Measurements from ENCODE around the gene SNAPC4.

The SNAPC4 gene

DNA sequence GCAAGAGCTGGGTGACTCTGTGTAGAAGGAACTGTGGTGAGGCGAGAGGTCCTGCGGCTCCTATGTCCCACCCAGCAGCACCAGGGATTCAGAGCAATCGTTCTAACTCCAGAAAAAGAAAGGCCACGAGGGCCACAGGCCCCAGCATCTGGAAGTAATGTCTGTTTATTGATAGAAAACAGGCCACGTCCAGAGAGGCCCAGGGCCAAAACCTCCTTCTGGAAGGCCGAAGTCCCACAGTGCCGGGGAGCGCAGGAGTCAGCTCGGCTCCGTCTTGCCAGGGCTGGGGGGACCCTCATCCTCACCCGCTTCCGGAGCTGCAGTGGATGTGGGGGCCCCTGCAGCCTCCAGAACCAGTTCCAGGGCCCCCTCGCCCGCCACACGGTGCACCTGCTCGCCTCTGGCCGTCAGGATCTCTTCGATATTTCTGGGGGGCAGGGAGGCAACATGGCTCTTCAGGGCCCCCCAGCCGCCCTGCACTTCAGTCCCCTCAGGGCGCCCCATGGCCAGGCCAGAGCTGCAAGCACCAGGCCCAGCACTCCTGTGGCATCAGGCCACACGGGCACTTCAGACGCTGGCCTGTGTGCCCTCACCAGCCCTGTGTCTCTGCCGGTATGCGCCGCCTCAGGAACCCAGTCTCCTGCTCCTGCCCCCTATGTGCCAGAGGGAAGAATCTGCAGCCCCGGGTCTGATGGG is 38.1 kb downstream of the SNAPC4 start:
- no peak for DNase-seq (ENCODE audit: insufficient read length, low spot score)
- TF ChIP-seq POU2F2 (IDR thresholded peaks at IDR 0.05; ENCODE audit: low read depth, low read length), result no peak
- no peak for FAIRE-seq

DNA sequence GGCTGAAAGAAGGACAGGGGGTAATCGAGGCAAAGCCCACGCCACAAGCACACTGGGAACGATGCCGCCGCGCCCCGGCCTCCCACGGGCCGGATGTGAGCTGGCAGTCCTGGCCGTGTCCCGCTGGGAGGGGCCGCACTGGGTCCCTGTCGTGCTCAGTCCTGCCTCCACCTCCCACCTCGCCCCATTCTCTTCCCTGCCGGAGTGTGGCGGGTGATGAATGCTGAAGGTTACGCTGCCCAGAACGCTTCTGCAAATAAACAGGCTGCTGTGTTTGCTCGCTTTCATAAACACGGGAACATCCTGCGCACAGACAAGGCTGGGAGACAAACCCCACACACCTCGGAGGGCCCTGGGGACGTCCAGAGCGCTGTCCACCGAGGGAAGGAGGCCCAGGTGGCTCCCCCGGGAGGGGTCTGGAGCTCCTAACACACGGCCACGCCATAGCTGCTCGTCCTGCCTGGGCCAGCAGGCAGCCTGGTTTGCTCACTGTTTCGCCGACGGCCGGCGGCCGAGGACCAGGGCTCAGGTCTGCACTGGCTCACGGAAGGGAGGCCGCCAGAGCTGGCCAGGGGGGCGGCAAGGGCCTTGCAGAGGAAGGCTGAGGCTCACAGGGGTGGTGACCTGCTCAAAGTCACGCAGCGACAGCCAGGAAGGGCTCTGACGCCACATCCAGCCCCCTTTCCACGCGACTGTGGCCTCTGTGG is 38.8 kb downstream of the SNAPC4 start:
- no peak for DNase-seq (ENCODE audit: insufficient read length, low spot score)
- no peak for FAIRE-seq
- TF ChIP-seq POLR2A (IDR thresholded peaks at IDR 0.05; ENCODE audit: low read depth, low read length) (no peak), SPI1 (IDR thresholded peaks at IDR 0.05; ENCODE audit: low read depth, low read length) (no peak), TAF1 (IDR thresholded peaks at IDR 0.05; ENCODE audit: low read depth, low read length) (no peak), PAX5 (IDR thresholded peaks at IDR 0.05; ENCODE audit: insufficient read depth, low read length, severe bottlenecking) (no peak), POLR2AphosphoS5 (IDR thresholded peaks at IDR 0.05; ENCODE audit: low read depth, low read length) (no peak), POU2F2 (IDR thresholded peaks at IDR 0.05; ENCODE audit: low read depth, low read length) (no peak)

DNA sequence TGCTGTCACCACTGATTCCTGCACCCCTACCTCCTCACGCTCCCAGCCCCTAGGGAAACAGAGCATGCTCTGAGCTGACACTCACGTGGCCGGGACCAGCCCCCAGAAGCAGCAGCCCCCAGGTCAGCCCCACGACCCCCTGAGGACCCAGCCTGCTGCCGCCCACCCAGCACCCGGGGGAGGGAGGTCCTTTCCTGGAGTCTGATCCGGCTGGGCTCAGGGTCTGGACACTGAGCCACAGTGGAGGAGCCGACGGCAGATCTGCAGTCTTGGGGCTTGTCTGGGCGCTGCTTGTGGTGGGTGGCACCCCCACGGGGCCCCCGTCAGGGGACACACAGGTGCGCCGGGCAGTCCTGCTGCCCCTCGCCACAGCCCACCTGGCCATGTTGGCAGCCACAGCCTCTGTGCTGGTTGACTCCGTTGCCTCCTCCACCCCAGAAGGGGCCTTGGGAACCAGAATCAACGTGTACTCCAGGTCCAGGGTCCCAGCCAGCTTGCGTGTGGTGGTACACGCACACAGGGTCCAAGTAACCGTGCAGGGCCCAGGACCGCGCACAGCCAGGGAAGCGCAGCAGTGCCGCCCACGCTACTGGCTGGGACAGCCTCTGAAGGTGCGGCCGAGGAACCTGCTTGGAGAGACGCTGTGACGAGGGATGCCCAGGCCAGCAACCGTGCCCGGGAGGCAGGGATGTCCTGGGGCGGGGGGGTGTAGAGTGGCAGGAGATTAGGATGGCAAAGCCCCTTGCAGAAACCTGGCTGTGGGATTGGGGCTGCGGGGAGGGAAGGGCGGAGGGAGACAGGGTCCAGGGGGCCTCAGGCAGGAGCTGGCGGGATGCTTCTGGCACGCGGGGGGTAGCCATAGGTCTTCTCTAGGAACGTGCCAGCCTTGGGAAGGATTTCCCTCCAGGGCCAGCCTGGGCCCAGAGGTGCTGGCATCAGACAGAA is 39.9 kb downstream of the SNAPC4 start:
- FAIRE-seq, result no peak
- TF ChIP-seq POLR2AphosphoS5 (IDR thresholded peaks at IDR 0.05; ENCODE audit: low read depth, low read length), result no peak
- TF ChIP-seq PAX5 (IDR thresholded peaks at IDR 0.05; ENCODE audit: insufficient read depth, low read length, severe bottlenecking), result no peak
- no peak for TF ChIP-seq TAF1 (IDR thresholded peaks at IDR 0.05; ENCODE audit: low read depth, low read length)

DNA sequence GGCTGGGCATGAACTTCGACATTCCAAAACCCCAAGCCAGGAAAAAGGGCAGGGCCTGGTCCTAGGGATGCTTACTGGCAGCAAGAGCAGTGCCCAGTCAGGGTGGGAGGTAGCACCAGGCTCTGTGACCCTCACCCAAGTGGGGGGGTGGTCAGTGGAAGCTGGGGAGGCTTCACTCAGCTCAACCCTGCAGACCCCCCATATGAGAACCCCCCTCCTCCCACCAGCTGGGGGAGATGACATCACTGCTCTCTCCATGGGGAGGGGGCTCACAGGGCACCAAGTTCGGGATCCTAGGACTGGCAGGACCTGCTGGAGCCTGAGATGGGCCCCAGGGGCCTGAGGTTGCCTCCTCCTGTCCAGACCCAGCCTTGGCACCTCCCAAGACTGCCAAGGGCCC is 41.1 kb downstream of the SNAPC4 start:
- FAIRE-seq (no peak), DNase-seq (ENCODE audit: insufficient read length, low spot score) (no peak)
- TF ChIP-seq PAX5 (IDR thresholded peaks at IDR 0.05; ENCODE audit: insufficient read depth, low read length, severe bottlenecking), result no peak
- TF ChIP-seq POLR2AphosphoS5 (IDR thresholded peaks at IDR 0.05; ENCODE audit: low read depth, low read length), result no peak
- TF ChIP-seq TAF1 (IDR thresholded peaks at IDR 0.05; ENCODE audit: low read depth, low read length), result no peak
- TF ChIP-seq SPI1 (IDR thresholded peaks at IDR 0.05; ENCODE audit: low read depth, low read length), result no peak
- no peak for TF ChIP-seq POLR2A (IDR thresholded peaks at IDR 0.05; ENCODE audit: low read depth, low read length)
- TF ChIP-seq POU2F2 (IDR thresholded peaks at IDR 0.05; ENCODE audit: low read depth, low read length), result no peak

More for the DNA sequence above, 39.9 kb downstream of the SNAPC4 start:
- DNase-seq (ENCODE audit: insufficient read length, low spot score), result no peak

DNA sequence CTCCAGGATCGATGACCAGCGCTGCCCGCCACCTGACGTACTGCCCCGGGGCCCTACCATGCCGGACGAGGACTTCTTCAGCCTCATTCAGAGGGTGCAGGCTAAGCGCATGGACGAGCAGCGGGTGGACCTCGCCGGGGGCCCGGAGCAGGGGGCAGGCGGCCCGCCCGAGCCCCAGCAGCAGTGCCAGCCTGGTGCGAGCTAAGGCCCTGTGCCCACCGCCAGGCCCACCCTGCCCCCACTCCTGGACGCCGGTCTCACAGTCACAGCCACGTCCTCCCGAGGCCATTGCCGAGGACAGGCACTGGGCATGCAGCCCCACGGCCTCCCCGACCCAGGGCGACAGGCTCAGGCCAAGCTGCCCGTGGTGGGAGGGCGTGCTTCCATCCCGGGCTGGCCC is 42.0 kb downstream of the SNAPC4 start:
- TF ChIP-seq POLR2A (IDR thresholded peaks at IDR 0.05; ENCODE audit: low read depth, low read length) (no peak), PAX5 (IDR thresholded peaks at IDR 0.05; ENCODE audit: insufficient read depth, low read length, severe bottlenecking) (no peak), TAF1 (IDR thresholded peaks at IDR 0.05; ENCODE audit: low read depth, low read length) (no peak), SPI1 (IDR thresholded peaks at IDR 0.05; ENCODE audit: low read depth, low read length) (no peak)
- FAIRE-seq (no peak), DNase-seq (ENCODE audit: insufficient read length, low spot score) (no peak)

DNA sequence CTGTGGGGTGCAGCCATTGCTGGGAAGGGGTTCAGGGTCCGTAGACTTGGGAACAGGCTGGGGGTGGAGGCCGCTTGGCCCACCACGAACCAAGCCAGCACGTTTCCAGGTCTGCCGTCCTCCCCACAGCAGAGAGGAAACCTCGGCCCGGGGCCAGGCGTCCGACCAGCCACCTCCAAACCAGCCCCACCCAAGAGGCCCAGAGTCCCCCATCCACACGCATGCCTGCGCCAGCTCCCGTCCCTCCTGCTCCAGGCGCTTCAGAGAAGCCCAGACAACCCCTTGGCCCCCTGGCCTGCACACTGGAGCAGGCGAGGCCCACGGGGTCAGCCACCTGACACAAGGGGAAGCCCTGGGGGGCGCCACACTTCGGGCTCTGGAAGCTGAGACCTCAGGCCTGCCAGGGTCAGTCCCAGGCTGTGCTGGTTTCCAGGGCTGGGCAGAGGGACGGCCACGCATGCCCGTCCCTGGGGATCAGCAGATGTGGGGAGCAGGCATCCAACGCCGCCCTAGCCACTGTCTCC is 42.7 kb downstream of the SNAPC4 start:
- DNase-seq (ENCODE audit: insufficient read length, low spot score), result no peak
- no peak for FAIRE-seq
- TF ChIP-seq TAF1 (IDR thresholded peaks at IDR 0.05; ENCODE audit: low read depth, low read length) (no peak), POU2F2 (IDR thresholded peaks at IDR 0.05; ENCODE audit: low read depth, low read length) (no peak), SPI1 (IDR thresholded peaks at IDR 0.05; ENCODE audit: low read depth, low read length) (no peak), POLR2A (IDR thresholded peaks at IDR 0.05; ENCODE audit: low read depth, low read length) (no peak), PAX5 (IDR thresholded peaks at IDR 0.05; ENCODE audit: insufficient read depth, low read length, severe bottlenecking) (no peak), POLR2AphosphoS5 (IDR thresholded peaks at IDR 0.05; ENCODE audit: low read depth, low read length) (no peak)

DNA sequence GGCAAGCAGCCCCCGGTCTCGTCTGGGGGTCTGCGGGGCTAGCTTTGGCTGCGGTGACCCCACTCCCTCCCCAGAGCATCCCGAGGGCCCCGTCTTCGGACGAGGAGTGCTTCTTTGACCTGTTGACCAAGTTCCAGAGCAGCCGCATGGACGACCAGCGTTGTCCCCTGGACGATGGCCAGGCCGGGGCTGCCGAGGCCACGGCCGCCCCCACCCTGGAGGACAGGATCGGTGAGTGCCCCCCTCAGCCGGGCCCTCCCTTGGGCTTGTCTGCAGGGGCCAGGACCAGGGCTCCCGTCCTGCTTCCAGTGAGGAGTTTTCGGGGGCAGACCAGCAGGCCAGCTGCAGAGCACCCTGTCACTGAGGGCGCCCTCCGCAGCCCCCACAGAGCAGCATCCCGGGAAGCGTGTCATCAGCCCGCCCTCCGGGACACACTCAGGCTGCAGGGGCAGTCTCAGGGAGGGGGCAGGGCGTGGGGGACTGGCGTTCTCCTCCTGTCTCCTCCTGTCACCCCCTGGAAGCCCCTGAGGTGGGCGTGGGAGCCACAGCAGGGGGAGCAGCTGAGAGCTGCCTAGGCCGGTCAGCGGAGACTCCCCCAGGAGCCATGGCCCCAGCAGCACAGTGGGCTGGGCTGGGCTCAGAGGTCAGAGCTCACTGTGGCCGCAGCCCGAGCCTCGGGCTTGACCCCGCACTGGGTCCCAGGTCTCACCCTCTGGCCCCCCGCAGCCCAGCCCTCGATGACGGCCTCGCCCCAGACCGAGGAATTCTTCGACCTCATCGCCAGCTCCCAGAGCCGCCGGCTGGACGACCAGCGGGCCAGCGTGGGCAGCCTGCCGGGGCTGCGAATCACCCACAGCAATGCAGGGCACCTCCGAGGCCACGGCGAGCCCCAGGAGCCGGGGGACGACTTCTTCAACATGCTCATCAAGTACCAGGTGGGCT is 44.1 kb downstream of the SNAPC4 start:
- TF ChIP-seq TAF1 (IDR thresholded peaks at IDR 0.05; ENCODE audit: low read depth, low read length), result no peak
- no peak for TF ChIP-seq POLR2A (IDR thresholded peaks at IDR 0.05; ENCODE audit: low read depth, low read length)
- no peak for TF ChIP-seq POU2F2 (IDR thresholded peaks at IDR 0.05; ENCODE audit: low read depth, low read length)
- no peak for TF ChIP-seq SPI1 (IDR thresholded peaks at IDR 0.05; ENCODE audit: low read depth, low read length)
- TF ChIP-seq POLR2AphosphoS5 (IDR thresholded peaks at IDR 0.05; ENCODE audit: low read depth, low read length), result no peak
- TF ChIP-seq PAX5 (IDR thresholded peaks at IDR 0.05; ENCODE audit: insufficient read depth, low read length, severe bottlenecking), result no peak
- no peak for DNase-seq (ENCODE audit: insufficient read length, low spot score)
- FAIRE-seq, result no peak

DNA sequence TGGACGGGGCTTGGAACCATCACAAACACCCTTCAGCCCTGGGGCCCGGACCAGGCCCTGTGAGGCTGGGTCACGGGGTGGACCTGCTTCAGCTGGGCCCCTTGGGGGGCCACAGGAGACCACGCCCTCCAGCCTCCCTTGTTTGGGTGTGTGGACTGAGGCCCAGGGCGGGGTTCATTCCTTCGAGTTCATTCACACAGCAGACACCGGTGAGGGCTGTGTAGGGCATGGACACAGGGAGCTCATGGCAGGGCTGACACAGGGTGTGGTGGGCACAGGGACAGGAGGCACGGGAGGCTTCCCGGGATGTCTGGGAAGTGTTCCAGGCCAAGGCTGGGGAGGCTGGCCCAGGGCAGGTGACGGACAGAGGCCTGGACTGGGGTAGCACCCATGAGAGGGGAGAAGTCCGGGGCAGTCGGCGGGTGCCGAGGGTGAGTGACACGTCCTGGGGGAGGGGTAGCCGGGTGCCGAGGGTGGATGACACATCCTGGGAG is 45.3 kb downstream of the SNAPC4 start:
- no peak for TF ChIP-seq PAX5 (IDR thresholded peaks at IDR 0.05; ENCODE audit: insufficient read depth, low read length, severe bottlenecking)
- no peak for TF ChIP-seq POLR2A (IDR thresholded peaks at IDR 0.05; ENCODE audit: low read depth, low read length)
- no peak for TF ChIP-seq POLR2AphosphoS5 (IDR thresholded peaks at IDR 0.05; ENCODE audit: low read depth, low read length)
- no peak for TF ChIP-seq TAF1 (IDR thresholded peaks at IDR 0.05; ENCODE audit: low read depth, low read length)
- TF ChIP-seq POU2F2 (IDR thresholded peaks at IDR 0.05; ENCODE audit: low read depth, low read length), result no peak
- no peak for TF ChIP-seq SPI1 (IDR thresholded peaks at IDR 0.05; ENCODE audit: low read depth, low read length)
- DNase-seq (ENCODE audit: insufficient read length, low spot score) (no peak), FAIRE-seq (no peak)

Data from GM12891 (cell line).